Subcutaneous adipose tissue (tissue), 4 donors: ENCODE results near the gene MRPL36. TPM values are rescaled to one million over a fixed set of nuclear protein-coding genes. Genes with fewer than 3 reads are reported as not detected.

Source experiments
- total RNA-seq, 4 donors: library from RNA; depleted of rRNA; stranded (reverse); fragments of >200 nt; gene quantifications; one replicate each; pipeline ENCODE4 v1.1.0, GENCODE V29; 2016
- TF ChIP-seq, protein P1 (sequence below): fragments of 450-650 bp; IDR thresholded peaks from one replicate; pipeline ENCODE4 v1.5.1; 2016; ENCODE audit warnings: low read depth, mild to moderate bottlenecking, control low read depth, antibody characterized with exemption, moderate library complexity

MRPL36 gene
- total RNA-seq, 4 donors from 2014 or later = 27.9 to 56.1 (median 42.7) TPM

DNA sequence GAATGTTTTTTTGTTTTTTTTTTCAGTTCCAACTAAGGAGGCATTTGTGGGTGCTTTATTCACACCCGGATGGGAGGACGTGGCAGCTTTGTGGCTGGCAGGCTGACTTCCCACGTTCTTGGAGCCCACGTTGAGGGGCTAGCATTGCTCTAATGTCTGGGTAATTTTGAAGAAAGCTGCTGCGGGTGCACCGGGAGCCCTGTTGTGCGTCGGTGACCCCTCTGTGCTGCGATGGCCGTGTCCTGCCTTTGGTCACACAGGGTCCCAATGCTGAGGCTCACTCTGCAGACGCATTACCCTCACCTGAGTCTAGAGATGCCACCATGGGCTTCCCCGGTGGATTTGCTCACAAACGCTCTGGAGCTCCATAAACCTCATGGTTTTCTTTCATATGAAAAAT is 35.8 kb upstream of the MRPL36 start:
- TF ChIP-seq, protein P1, sequence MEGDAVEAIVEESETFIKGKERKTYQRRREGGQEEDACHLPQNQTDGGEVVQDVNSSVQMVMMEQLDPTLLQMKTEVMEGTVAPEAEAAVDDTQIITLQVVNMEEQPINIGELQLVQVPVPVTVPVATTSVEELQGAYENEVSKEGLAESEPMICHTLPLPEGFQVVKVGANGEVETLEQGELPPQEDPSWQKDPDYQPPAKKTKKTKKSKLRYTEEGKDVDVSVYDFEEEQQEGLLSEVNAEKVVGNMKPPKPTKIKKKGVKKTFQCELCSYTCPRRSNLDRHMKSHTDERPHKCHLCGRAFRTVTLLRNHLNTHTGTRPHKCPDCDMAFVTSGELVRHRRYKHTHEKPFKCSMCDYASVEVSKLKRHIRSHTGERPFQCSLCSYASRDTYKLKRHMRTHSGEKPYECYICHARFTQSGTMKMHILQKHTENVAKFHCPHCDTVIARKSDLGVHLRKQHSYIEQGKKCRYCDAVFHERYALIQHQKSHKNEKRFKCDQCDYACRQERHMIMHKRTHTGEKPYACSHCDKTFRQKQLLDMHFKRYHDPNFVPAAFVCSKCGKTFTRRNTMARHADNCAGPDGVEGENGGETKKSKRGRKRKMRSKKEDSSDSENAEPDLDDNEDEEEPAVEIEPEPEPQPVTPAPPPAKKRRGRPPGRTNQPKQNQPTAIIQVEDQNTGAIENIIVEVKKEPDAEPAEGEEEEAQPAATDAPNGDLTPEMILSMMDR = no peak

DNA sequence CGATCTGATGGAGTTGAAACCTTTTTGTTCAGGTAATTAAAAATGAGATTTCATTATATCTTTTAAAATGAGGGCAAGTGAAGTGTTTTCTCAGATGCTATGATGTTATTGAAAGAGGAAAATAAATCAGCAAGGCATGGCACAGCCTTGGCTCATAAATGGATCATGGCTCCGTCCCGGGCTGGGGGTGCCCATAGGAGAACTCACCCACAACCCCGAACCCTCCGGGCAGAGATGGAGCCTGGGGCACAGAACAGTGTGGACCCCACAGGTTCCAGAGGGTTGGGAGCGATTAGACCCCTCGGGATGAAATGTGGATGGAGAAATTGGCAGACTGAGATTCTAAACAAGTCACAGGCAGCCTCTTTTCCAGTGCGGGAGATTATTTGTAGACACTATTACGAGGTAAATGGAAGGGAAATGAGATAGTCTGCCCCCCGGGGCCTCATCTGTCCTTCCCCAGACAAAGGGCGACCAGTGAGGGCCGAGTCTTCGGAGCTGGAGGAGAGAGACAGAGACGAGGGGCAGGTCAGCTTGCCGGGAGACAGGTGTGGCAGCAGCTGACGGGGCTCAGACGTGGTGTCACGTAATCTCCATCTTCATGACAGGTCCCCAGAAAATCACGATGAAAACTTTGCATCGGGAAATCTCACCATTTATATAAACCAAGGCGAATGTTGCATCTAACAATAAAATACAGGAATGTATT is 35.2 kb upstream of the MRPL36 start:
- TF ChIP-seq, protein P1 = no peak

DNA sequence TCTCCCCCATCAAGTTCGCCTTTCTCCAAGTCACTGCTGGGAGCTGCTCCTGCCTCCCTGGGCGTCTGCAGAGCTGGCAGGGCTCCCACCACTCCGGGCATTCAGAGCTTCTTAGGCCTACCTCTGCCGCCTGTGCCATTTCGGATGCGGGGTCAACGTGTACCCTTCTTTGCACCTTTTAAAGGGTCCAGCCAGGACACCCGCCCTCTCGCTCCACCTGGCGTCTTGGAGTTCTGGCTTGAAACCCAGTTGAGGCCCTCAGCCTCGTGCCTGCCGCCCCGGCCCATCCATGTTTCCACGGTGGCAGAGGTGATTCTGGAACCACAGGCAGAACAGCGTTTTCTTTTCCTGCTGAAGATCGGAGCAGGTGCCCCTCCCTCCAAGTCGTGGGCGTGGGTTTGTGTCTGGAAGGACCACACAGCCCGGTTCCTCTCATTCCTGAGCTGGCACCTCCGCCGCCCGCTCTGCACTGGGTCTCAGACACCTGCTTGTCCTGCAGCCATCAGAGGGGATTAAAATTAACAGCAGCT is 34.5 kb upstream of the MRPL36 start:
- TF ChIP-seq, protein P1 = no peak

DNA sequence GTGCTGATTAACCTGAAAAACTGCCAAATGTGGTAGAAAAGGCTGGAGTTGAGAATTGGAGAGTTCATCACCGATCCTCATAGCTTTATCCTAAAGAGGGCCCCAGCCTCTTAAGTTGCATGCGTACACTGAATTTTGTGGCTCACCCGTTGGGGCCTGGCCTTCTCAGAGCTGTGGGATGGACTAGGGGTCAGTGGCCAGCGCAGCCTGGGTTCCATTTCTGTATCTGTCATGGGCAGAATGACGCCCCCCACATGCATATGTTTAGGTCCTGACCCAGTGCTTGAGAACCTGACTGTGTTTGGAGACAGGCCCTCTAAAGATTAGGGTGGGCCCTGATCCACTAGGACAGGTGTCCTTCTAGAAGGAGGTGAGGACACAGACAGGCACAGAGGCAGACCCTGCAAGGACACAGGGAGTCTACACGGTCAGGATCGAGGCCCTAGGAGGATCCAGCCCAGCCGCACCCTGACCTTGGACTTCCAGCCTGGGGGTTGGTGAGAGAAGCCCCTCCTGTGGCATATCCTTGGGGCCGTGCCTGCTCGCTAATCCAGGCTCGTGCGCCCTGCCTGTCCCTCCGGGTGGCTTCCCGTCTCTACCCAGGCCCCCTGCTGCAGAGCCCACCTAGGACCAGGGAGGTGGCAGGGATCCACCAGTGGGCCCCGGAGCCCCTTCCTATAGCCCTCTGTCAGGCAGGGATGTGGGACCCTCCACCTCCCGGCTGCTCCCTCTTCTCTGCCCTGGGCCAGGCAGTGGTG is 33.8 kb upstream of the MRPL36 start:
- TF ChIP-seq, protein P1 = no peak

DNA sequence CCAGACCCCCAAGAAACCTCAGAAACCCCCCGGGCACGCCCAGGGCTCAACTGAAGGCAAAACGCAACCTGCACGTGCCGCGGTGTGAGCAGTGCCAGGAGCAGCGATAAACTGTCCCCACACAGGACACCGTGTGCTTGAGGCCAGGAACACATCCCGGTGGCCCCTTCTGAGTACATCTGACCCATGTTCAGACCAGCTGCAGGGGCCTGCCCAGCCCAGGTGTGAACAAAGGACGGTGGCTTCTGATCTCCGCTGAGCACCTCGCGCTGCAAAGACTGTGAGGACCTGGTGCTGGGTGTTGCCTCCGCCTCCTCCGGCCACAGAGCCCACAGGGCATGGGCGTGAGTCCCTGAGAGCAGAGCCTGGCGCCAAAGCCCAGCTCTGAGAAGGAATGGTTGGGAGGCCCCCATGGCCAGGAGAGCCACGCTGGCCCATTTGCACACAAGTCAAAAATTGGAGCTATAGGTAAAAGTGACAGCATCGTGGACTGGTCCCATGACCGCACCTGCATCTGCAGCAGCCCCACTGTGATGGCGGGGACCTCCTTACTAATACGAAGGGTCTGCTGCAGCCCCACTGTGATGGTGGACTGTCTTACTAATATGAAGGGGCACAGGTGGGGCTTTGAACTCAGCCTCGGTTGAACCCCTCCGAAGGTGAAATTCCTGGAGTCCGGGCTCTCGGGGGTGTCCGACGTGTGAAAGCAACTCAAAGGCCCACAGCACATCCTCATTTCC is 33.0 kb upstream of the MRPL36 start:
- TF ChIP-seq, protein P1 = no peak

DNA sequence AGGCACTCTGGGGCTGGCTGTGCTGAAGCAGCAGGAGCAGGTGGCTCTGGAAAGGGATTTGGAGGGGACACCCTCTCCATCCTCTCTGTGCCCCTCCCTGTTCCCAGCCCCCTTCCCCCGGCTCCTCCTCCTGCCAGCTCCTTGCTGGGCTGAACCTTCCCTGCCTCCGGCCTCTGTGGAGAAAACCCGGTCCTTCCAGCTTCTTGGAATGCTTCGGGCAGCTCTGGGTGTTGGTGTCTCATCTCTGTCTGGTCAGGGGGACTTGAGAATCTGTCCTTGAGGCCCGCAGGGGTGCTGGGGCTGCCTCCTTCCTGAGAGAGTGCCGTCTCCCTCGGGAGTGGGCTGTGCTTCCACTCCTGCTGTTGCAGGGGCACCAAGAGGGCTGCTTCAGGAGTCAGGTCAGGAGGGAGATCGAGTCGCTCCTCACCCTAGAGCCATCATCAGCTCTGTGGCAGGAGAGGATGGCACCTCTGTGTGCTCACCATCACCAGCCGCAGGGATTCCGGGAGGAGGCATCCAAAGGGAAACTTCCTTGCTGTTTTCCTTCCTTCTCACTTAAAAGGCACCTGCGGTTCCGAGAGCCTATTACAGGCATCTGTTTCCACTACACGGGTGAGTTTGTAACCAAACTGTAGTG is 32.2 kb upstream of the MRPL36 start:
- TF ChIP-seq, protein P1 = no peak
